ENCODE measurements around the gene MRPL28.

DNA sequence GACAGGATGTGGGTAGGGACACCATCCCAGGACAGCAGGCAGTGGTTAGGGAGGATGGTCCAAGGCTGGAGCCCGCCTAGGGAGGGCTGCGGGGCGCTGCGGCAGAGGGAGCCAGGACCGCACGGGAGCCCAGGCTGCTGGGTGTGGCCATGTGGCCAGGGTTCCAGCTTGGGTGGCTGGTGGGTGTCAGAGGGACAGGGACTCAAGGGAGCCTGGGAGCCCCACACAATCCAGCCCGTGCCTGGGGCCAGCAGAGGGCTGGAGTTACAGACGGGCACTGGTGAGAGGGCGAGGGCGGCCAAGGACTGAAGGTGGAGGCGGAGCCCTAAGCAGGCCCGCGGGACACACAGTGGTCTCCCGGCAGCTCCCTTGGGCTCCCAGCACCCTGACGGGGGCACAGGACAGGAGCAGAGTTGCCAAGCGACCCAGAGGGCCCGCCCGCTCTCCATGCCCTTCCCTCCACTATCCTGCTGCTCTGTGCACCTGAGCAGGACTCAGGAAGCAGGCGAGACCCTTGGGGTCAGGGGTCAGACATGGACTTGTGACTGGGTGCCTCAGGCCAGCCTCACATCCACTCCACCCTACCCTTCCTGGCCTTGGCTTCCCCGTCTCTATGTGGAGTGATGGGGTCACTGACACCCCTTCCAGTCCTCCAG, 7.1 kb downstream of the MRPL28 start:
- TF ChIP-seq, protein P1, sequence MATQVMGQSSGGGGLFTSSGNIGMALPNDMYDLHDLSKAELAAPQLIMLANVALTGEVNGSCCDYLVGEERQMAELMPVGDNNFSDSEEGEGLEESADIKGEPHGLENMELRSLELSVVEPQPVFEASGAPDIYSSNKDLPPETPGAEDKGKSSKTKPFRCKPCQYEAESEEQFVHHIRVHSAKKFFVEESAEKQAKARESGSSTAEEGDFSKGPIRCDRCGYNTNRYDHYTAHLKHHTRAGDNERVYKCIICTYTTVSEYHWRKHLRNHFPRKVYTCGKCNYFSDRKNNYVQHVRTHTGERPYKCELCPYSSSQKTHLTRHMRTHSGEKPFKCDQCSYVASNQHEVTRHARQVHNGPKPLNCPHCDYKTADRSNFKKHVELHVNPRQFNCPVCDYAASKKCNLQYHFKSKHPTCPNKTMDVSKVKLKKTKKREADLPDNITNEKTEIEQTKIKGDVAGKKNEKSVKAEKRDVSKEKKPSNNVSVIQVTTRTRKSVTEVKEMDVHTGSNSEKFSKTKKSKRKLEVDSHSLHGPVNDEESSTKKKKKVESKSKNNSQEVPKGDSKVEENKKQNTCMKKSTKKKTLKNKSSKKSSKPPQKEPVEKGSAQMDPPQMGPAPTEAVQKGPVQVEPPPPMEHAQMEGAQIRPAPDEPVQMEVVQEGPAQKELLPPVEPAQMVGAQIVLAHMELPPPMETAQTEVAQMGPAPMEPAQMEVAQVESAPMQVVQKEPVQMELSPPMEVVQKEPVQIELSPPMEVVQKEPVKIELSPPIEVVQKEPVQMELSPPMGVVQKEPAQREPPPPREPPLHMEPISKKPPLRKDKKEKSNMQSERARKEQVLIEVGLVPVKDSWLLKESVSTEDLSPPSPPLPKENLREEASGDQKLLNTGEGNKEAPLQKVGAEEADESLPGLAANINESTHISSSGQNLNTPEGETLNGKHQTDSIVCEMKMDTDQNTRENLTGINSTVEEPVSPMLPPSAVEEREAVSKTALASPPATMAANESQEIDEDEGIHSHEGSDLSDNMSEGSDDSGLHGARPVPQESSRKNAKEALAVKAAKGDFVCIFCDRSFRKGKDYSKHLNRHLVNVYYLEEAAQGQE (IDR thresholded peaks at IDR 0.05; ENCODE audit: low read depth, low read length): no peak
- no peak for TF ChIP-seq RCOR1 (IDR thresholded peaks at IDR 0.05; ENCODE audit: low read length)
- TF ChIP-seq EP300 (IDR thresholded peaks at IDR 0.05; ENCODE audit: borderline replicate concordance in 1 of 2, low read depth in 1 of 2, low read length in 1 of 2): no peak
- TF ChIP-seq, protein P2, sequence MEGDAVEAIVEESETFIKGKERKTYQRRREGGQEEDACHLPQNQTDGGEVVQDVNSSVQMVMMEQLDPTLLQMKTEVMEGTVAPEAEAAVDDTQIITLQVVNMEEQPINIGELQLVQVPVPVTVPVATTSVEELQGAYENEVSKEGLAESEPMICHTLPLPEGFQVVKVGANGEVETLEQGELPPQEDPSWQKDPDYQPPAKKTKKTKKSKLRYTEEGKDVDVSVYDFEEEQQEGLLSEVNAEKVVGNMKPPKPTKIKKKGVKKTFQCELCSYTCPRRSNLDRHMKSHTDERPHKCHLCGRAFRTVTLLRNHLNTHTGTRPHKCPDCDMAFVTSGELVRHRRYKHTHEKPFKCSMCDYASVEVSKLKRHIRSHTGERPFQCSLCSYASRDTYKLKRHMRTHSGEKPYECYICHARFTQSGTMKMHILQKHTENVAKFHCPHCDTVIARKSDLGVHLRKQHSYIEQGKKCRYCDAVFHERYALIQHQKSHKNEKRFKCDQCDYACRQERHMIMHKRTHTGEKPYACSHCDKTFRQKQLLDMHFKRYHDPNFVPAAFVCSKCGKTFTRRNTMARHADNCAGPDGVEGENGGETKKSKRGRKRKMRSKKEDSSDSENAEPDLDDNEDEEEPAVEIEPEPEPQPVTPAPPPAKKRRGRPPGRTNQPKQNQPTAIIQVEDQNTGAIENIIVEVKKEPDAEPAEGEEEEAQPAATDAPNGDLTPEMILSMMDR (IDR thresholded peaks at IDR 0.05): no peak
- no peak for TF ChIP-seq EZH2phosphoT487 (IDR thresholded peaks at IDR 0.05; ENCODE audit: borderline replicate concordance, low read depth)
- no peak for TF ChIP-seq TAF1 (IDR thresholded peaks at IDR 0.05; ENCODE audit: borderline replicate concordance, low read depth, low read length)
- TF ChIP-seq, protein P3, sequence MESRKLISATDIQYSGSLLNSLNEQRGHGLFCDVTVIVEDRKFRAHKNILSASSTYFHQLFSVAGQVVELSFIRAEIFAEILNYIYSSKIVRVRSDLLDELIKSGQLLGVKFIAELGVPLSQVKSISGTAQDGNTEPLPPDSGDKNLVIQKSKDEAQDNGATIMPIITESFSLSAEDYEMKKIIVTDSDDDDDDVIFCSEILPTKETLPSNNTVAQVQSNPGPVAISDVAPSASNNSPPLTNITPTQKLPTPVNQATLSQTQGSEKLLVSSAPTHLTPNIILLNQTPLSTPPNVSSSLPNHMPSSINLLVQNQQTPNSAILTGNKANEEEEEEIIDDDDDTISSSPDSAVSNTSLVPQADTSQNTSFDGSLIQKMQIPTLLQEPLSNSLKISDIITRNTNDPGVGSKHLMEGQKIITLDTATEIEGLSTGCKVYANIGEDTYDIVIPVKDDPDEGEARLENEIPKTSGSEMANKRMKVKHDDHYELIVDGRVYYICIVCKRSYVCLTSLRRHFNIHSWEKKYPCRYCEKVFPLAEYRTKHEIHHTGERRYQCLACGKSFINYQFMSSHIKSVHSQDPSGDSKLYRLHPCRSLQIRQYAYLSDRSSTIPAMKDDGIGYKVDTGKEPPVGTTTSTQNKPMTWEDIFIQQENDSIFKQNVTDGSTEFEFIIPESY (IDR thresholded peaks at IDR 0.05; ENCODE audit: borderline replicate concordance, low read depth): no peak
- TF ChIP-seq GABPA (IDR thresholded peaks at IDR 0.05; ENCODE audit: low read depth): no peak
- TF ChIP-seq RAD21 (IDR thresholded peaks at IDR 0.05; ENCODE audit: low read length): no peak
- no peak for TF ChIP-seq TCF12 (IDR thresholded peaks at IDR 0.05)
- TF ChIP-seq POLR2AphosphoS5 (IDR thresholded peaks at IDR 0.05; ENCODE audit: low read depth, low read length): no peak
- TF ChIP-seq YY1 (IDR thresholded peaks at IDR 0.05; ENCODE audit: low read depth): no peak

Measured in SK-N-SH (cell line).